Spleen (tissue), 11 donors: ENCODE data around the gene PDE6G. TPM values are rescaled to one million over a fixed set of nuclear protein-coding genes. Genes with fewer than 3 reads are reported as not detected.

Experiments
- DNase-seq: peaks from one replicate; pipeline ENCODE4 v3.0.0-alpha.2; 2020
- H3K27ac ChIP-seq, 8 donors: fragments of 200-600 bp; sonication (generic) in 7 of 8; 1 replicate in 4 of 8; 2 replicates in 4 of 8; pipeline versions ENCODE4 v1.5.0 to v1.8.0; 2016 to 2021; ENCODE audit warnings: inconsistent platforms in 4 of 8, mild to moderate bottlenecking in 4 of 8, moderate library complexity in 1 of 8
- H3K27me3 ChIP-seq, 7 donors: fragments of 200-600 bp; sonication (generic) in 6 of 7; replicated peaks in 1 of 7; 1 replicate in 4 of 7; 2 replicates in 3 of 7; pipeline versions ENCODE4 v1.5.0 to v1.8.0; 2016 to 2021; ENCODE audit warnings: inconsistent platforms in 3 of 7, mild to moderate bottlenecking in 1 of 7
- H3K36me3 ChIP-seq, 6 donors: fragments of 200-600 bp; sonication (generic) in 5 of 6; 1 replicate in 4 of 6; 2 replicates in 2 of 6; pipeline versions ENCODE4 v1.5.0 to v1.8.0; 2016 to 2021; ENCODE audit warnings: inconsistent platforms in 2 of 6
- H3K4me1 ChIP-seq, 6 donors: fragments of 200-600 bp; sonication (generic) in 5 of 6; 1 replicate in 3 of 6; 2 replicates in 3 of 6; pipeline versions ENCODE4 v1.5.0 to v1.8.0; 2016 to 2021; ENCODE audit warnings: inconsistent platforms in 3 of 6
- H3K4me3 ChIP-seq, 8 donors: fragments of 200-600 bp; sonication (generic) in 7 of 8; 1 replicate in 4 of 8; 2 replicates in 4 of 8; pipeline versions ENCODE4 v1.5.0 to v1.8.0; 2016 to 2021; ENCODE audit warnings: inconsistent platforms in 4 of 8, mild to moderate bottlenecking in 4 of 8, moderate library complexity in 2 of 8
- H3K9me3 ChIP-seq, 8 donors: fragments of 200-600 bp; sonication (generic) in 7 of 8; 1 replicate in 4 of 8; 2 replicates in 4 of 8; pipeline versions ENCODE4 v1.5.0 to v1.8.0; 2016 to 2021; ENCODE audit warnings: inconsistent platforms in 4 of 8
- CTCF ChIP-seq, 11 experiments: fragments of 200-600 bp in 7 of 11; fragments of 450-650 bp in 4 of 11; sonication (generic) in 4 of 11; IDR thresholded peaks in 8 of 11; conservative IDR thresholded peaks in 3 of 11; 1 replicate in 7 of 11; 2 replicates in 4 of 11; pipeline versions ENCODE4 v1.4.0 to v1.8.0; 2016 to 2021; ENCODE audit warnings: antibody characterized with exemption in 11 of 11, inconsistent platforms in 4 of 11, mild to moderate bottlenecking in 1 of 11
- POLR2A ChIP-seq, 3 donors: fragments of 450-650 bp; IDR thresholded peaks; one replicate each; pipeline ENCODE4 v1.5.1; 2017; ENCODE audit warnings: antibody characterized with exemption in 3 of 3, mild to moderate bottlenecking in 1 of 3
- POLR2AphosphoS5 ChIP-seq, 3 donors: sonication (generic); formaldehyde crosslinking; IDR thresholded peaks; one replicate each; pipeline ENCODE4 v1.5.1; 2017; ENCODE audit warnings: antibody characterized with exemption in 3 of 3
- WGBS, 5 donors: extraction: QIAGEN DNeasy Blood & Tissue Kit in 3 of 5; methylation state at CpG; one replicate each; pipeline versions ENCODE4 v1.1.5 to v1.1.7; 2013 to 2018; 5-methylcytosine and 5-hydroxymethylcytosine counted together
- intact Hi-C: fragments of 100-400 bp; cut with DNase I; formaldehyde crosslinking; loops from one replicate; pipeline ENCODE4 v1.15.0; 2023; ENCODE audit warnings: low total_unique reads
- polyA plus RNA-seq, 3 donors: library from polyadenylated mRNA; stranded (reverse); fragments of 200-250 nt; gene quantifications; one replicate each; pipeline ENCODE4 v1.2.1, GENCODE V29; 2013
- total RNA-seq, 7 donors: library from RNA; depleted of rRNA in 3 of 7; stranded (reverse); fragments of >200 nt in 3 of 7; fragmentation: NEBNext Ultra II Directional in 4 of 7; extraction: Animal tissue kit (Norgen Biotek cat#: 25700) in 4 of 7; gene quantifications; one replicate each; pipeline versions ENCODE4 v1.1.0 to v1.2.1, GENCODE V29; 2016 to 2021
- donor health status: healthy with polysubstance abuse.
- donor health status: DM: no; HTN: no; CAD: no; lungs with moderate emphysema.
- donor health status: DM: no; HTN: no; CAD: no.
- donor health status: Bipolar disorder and iron deficiency.
- donor health status: healthy.
- donor health status: DM: no; HTN: no; CAD: no.
- donor health status: DM: yes; HTN: yes; CAD: no.

The PDE6G gene
- total and polyA plus RNA-seq, 10 donors = 6.7 to 27.0 (median 19.4) TPM

- Histone ChIP-seq H3K4me1 (peaks cover 22 to 52% (median 39%) of the 10 kb centered on the region in 6 donors), H3K27me3 (no peaks in the 10 kb centered on the region), H3K9me3 (no peaks in the 10 kb centered on the region), H3K27ac (peak within 1 kb of the TSS; percentile 89 to 98 (median 96)), H3K36me3 (peaks cover 0 to 78% (median 66%) of the 10 kb centered on the region in 6 donors), H3K4me3 (peak within 1 kb of the TSS; percentile 77 to 98 (median 92))
- TF ChIP-seq POLR2AphosphoS5 (IDR thresholded peaks at IDR 0.05) (peak; percentile 98), CTCF (IDR thresholded peaks at IDR 0.05 in 8 of 11, conservative IDR thresholded peaks at IDR 0.05 in 3 of 11) (peak; percentile 11 to 79 (median 49)), POLR2A (IDR thresholded peaks at IDR 0.05) (peak in 2 of 3 donors; percentile 46 to 63)
- intact Hi-C loops = no loop called here
- WGBS, 5 donors = 0 to 1% (median 1%) methylated on average over 23 to 102 of the region's 102 CpGs
- DNase-seq = peak; percentile 99
These were observed 46.8 kb upstream of the PDE6G start, which contains the start of gene MRPL12 for GRCh38 chr17:81702934-81703746. MRPL12 (plus strand) TSS chr17:81703367; CDS start chr17:81703502, 135 bp downstream.

GRCh38 chr17:81701288-81702071 lies 45.1 kb upstream of the PDE6G start:
- Histone ChIP-seq H3K36me3 (peaks cover 0 to 78% (median 68%) of the 10 kb centered on the region in 6 donors), H3K27ac (peak overlapping the region in 3 of 8 donors; percentile 96 to 98 (median 97)), H3K4me3 (peak overlapping the region in 6 of 8 donors; percentile 84 to 98 (median 96)), H3K27me3 (no peaks in the 10 kb centered on the region), H3K9me3 (no peaks in the 10 kb centered on the region), H3K4me1 (peaks cover 22 to 56% (median 39%) of the 10 kb centered on the region in 6 donors)
- TF ChIP-seq POLR2A (IDR thresholded peaks at IDR 0.05) (no peak), POLR2AphosphoS5 (IDR thresholded peaks at IDR 0.05) (peak in 1 of 3 donors; percentile 68)
- WGBS, 5 donors = 68 to 81% (median 76%) methylated on average over 15 to 23 of the region's 23 CpGs
- intact Hi-C loops = no loop called here
- DNase-seq = peak; percentile 75

GRCh38 chr17:81700353-81701287 lies 44.3 kb upstream of the PDE6G start:
- DNase-seq = no peak
- H3K4me3 ChIP-seq = peak overlapping the region in 1 of 8 donors; percentile 97
- TF ChIP-seq POLR2AphosphoS5 (IDR thresholded peaks at IDR 0.05) = peak in 1 of 3 donors; percentile 60
- TF ChIP-seq CTCF (IDR thresholded peaks at IDR 0.05 in 8 of 11, conservative IDR thresholded peaks at IDR 0.05 in 3 of 11) = no peak
- no peak for TF ChIP-seq POLR2A (IDR thresholded peaks at IDR 0.05)
- no peak overlapping the region for H3K27ac ChIP-seq
- no peaks in the 10 kb centered on the region for H3K27me3 ChIP-seq
- intact Hi-C loops = no loop called here
- H3K9me3 ChIP-seq = no peaks in the 10 kb centered on the region
- peaks cover 22 to 56% (median 39%) of the 10 kb centered on the region in 6 donors for H3K4me1 ChIP-seq
- WGBS, 5 donors = 82 to 94% (median 88%) methylated on average over 22 to 25 of the region's 25 CpGs
- peaks cover 2 to 78% (median 69%) of the 10 kb centered on the region in 6 donors for H3K36me3 ChIP-seq
